ENCODE measurements around the gene SCYGR8. TPM values are rescaled to one million over a fixed set of nuclear protein-coding genes. Genes with fewer than 3 reads are reported as not detected.

The SCYGR8 gene
- total and polyA plus RNA-seq, 2 experiments from 2014 or later = not detected

- no peak overlapping the region for H3K27ac ChIP-seq
- no peak for DNase-seq (ENCODE audit: low spot score)
- no peaks in the 10 kb centered on the region for H3K36me3 ChIP-seq (replicated peaks; ENCODE audit: insufficient read depth, low read depth)
- no peaks in the 10 kb centered on the region for H4K20me1 ChIP-seq (ENCODE audit: insufficient read depth, poor library complexity, severe bottlenecking)
- no peak overlapping the region for H3K4me2 ChIP-seq
- no peak overlapping the region for H2AFZ ChIP-seq
- TF ChIP-seq EZH2phosphoT487 (IDR thresholded peaks at IDR 0.05; ENCODE audit: low read depth, severe bottlenecking, unreplicated experiment) = no peak
- no peak for TF ChIP-seq CTCF (IDR thresholded peaks at IDR 0.05; ENCODE audit: poor library complexity)
- no peak for TF ChIP-seq EZH2 (IDR thresholded peaks at IDR 0.05; ENCODE audit: borderline replicate concordance)
- H3K4me1 ChIP-seq (ENCODE audit: insufficient read depth) = no peaks in the 10 kb centered on the region
- no peak overlapping the region for H3K4me3 ChIP-seq
- WGBS (ENCODE audit: low lambda C conversion rate, missing lambda C conversion rate) = 73% methylated on average over 5 of the region's 5 CpGs
- H3K27me3 ChIP-seq = no peaks in the 10 kb centered on the region
- no peaks in the 10 kb centered on the region for H3K9me2 ChIP-seq (replicated peaks; ENCODE audit: insufficient read depth)
- H3K79me2 ChIP-seq = no peaks in the 10 kb centered on the region
- no peaks in the 10 kb centered on the region for H3K9me3 ChIP-seq (ENCODE audit: low read depth)
These were observed 26.5 kb downstream of the SCYGR8 start for GRCh38 chr2:227772197-227772661.

- no peak overlapping the region for H3K4me2 ChIP-seq
- 74% methylated on average over 2 of the region's 2 CpGs for WGBS (ENCODE audit: low lambda C conversion rate, missing lambda C conversion rate)
- TF ChIP-seq CTCF (IDR thresholded peaks at IDR 0.05; ENCODE audit: poor library complexity) (no peak), EZH2phosphoT487 (IDR thresholded peaks at IDR 0.05; ENCODE audit: low read depth, severe bottlenecking, unreplicated experiment) (no peak), EZH2 (IDR thresholded peaks at IDR 0.05; ENCODE audit: borderline replicate concordance) (no peak)
These were observed 27.2 kb downstream of the SCYGR8 start for GRCh38 chr2:227772932-227773331.

GRCh38 chr2:227774011-227774624 is 28.4 kb downstream of the SCYGR8 start:
- 48% methylated on average over 15 of the region's 15 CpGs for WGBS (ENCODE audit: low lambda C conversion rate, missing lambda C conversion rate)

More at GRCh38 chr2:227772932-227773331, 27.2 kb downstream of the SCYGR8 start:
- no peaks in the 10 kb centered on the region for H3K4me1 ChIP-seq (ENCODE audit: insufficient read depth)
- no peak overlapping the region for H3K4me3 ChIP-seq
- H3K36me3 ChIP-seq (replicated peaks; ENCODE audit: insufficient read depth, low read depth) = no peaks in the 10 kb centered on the region
- H4K20me1 ChIP-seq (ENCODE audit: insufficient read depth, poor library complexity, severe bottlenecking) = no peaks in the 10 kb centered on the region
- H3K9me2 ChIP-seq (replicated peaks; ENCODE audit: insufficient read depth) = no peaks in the 10 kb centered on the region
- H3K79me2 ChIP-seq = no peaks in the 10 kb centered on the region
- no peaks in the 10 kb centered on the region for H3K27me3 ChIP-seq
- H3K27ac ChIP-seq = no peak overlapping the region
- H3K9me3 ChIP-seq (ENCODE audit: low read depth) = no peaks in the 10 kb centered on the region
- no peak overlapping the region for H2AFZ ChIP-seq
- DNase-seq (ENCODE audit: low spot score) = no peak

More at GRCh38 chr2:227774011-227774624, 28.4 kb downstream of the SCYGR8 start:
- Histone ChIP-seq H3K27me3 (no peaks in the 10 kb centered on the region), H3K4me1 (ENCODE audit: insufficient read depth) (no peaks in the 10 kb centered on the region), H3K9me2 (replicated peaks; ENCODE audit: insufficient read depth) (no peaks in the 10 kb centered on the region), H3K79me2 (no peaks in the 10 kb centered on the region), H3K4me2 (no peak overlapping the region), H3K36me3 (replicated peaks; ENCODE audit: insufficient read depth, low read depth) (no peaks in the 10 kb centered on the region), H3K27ac (no peak overlapping the region), H3K9me3 (ENCODE audit: low read depth) (no peaks in the 10 kb centered on the region), H4K20me1 (ENCODE audit: insufficient read depth, poor library complexity, severe bottlenecking) (no peaks in the 10 kb centered on the region), H2AFZ (no peak overlapping the region), H3K4me3 (no peak overlapping the region)
- TF ChIP-seq CTCF (IDR thresholded peaks at IDR 0.05; ENCODE audit: poor library complexity) (peak; percentile 31), EZH2phosphoT487 (IDR thresholded peaks at IDR 0.05; ENCODE audit: low read depth, severe bottlenecking, unreplicated experiment) (no peak), EZH2 (IDR thresholded peaks at IDR 0.05; ENCODE audit: borderline replicate concordance) (no peak)
- DNase-seq (ENCODE audit: low spot score) = peak; percentile 37
